ENCODE results near the gene COL11A2. TPM values are rescaled to one million over a fixed set of nuclear protein-coding genes. Genes with fewer than 3 reads are reported as not detected.

COL11A2 gene
- total RNA-seq, 4 donors from 2014 or later = 0.16 to 0.30 (median 0.28) TPM

DNA sequence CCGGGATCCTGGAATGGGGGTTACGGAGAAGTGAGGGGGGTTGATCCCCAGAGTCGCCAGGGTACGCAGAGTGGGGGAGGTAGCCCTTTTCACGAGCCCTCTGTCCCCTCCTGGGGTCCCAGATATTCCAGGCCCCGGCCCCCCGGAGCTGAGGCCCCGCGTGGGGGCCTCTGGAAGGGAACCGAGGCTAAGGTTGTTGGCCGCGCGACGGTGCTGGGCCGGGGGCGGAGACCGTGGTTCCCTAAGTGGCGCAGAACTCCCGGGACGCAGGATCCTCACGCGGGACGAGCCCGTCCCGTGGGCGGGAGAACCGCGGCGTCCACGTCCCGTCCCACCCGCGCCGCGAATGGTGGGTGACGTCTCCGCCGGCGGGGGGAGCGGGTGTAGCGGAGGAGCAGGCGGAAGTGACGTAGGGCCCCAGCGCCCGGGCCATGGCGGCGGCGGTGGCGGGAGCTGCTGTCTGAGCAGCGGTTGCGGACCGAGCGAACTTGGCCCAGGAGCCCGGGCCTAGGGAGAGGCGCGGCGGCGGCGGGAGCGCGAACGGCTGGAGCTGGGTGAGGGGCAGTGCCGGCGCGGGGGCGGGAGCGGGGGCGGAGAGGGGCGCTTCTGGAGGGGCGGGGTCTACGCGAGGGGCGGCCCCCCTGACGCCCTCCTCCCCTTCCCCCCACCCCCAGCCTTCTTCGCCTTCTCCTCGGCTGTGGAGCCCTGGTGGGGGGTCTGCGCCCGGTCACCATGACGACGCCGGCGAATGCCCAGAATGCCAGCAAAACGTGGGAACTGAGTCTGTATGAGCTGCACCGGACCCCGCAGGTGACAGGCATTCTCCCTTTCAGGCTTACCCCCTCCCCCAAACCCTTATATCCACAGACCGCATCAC, 16.1 kb upstream of the COL11A2 start, which contains the start of gene RING1:
Gene RING1, plus strand, starts transcription at position 410 of the 877 bp plus-strand sequence. Its CDS starts 323 bp downstream, at position 733.
- intact Hi-C loops (cut with DNase I; ENCODE audit: low total_unique reads) = no loop called here
- peak within 1 kb of the TSS; percentile 84 for H3K4me3 ChIP-seq (ENCODE audit: low read depth, poor library complexity, severe bottlenecking)
- peak; percentile 80 to 97 for DNase-seq (ENCODE audit: low spot score in 2 of 2)
- no peak for TF ChIP-seq CTCF (IDR thresholded peaks at IDR 0.05)
- TF ChIP-seq POLR2A (IDR thresholded peaks at IDR 0.05) = peak in 1 of 2 donors; percentile 95
- 0 to 1% methylated on average over 18 to 60 of the region's 86 CpGs for WGBS, 2 donors

DNA sequence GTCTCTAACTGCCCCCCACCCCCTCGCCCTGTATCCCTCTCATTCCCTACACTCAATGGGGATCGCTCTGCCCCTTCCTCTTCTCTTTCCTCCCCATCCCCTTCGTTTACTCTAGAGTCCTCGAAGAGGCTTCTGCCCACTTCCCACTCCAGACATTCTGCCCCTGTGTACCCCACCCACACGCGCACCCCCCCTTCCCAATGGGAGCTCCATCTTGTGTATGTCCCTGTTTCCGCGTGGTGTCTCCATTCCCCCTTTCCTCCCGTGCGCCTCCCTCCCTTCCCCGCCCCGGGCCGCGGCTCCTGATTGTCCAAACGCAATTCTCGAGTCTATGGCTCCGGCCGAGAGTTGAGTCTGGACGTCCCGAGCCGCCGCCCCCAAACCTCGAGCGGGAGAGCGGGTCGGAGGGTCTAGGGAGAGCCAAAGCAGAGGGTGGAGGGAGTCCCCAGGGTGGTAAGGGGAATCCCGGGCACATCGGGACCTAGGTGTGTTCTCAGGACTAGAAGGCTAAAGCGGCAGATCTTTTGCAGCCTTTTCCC, 15.4 kb upstream of the COL11A2 start:
- 1 to 2% methylated on average over 29 of the region's 29 CpGs for WGBS, 2 donors
- DNase-seq (ENCODE audit: low spot score in 2 of 2) = peak in 1 of 2 donors; percentile 94
- intact Hi-C loops (cut with DNase I; ENCODE audit: low total_unique reads) = no loop called here

GRCh38 chr6:33206864-33207551, 14.7 kb upstream of the COL11A2 start:
- 16 to 21% methylated on average over 19 to 20 of the region's 20 CpGs for WGBS, 2 donors
- intact Hi-C loops (cut with DNase I; ENCODE audit: low total_unique reads) = no loop called here
- no peak for TF ChIP-seq POLR2A (IDR thresholded peaks at IDR 0.05)
- TF ChIP-seq CTCF (IDR thresholded peaks at IDR 0.05) = no peak
- peak in 1 of 2 donors; percentile 87 for DNase-seq (ENCODE audit: low spot score in 2 of 2)
- H3K4me3 ChIP-seq (ENCODE audit: low read depth, poor library complexity, severe bottlenecking) = no peak overlapping the region

More for the DNA sequence above, 15.4 kb upstream of the COL11A2 start:
- peak overlapping the region; percentile 84 for H3K4me3 ChIP-seq (ENCODE audit: low read depth, poor library complexity, severe bottlenecking)
- TF ChIP-seq CTCF (IDR thresholded peaks at IDR 0.05) (no peak), POLR2A (IDR thresholded peaks at IDR 0.05) (no peak)

GRCh38 chr6:33206027-33206863, 14.0 kb upstream of the COL11A2 start:
- TF ChIP-seq CTCF (IDR thresholded peaks at IDR 0.05) (no peak), POLR2A (IDR thresholded peaks at IDR 0.05) (no peak)
- intact Hi-C loops (cut with DNase I; ENCODE audit: low total_unique reads) = no loop called here
- H3K4me3 ChIP-seq (ENCODE audit: low read depth, poor library complexity, severe bottlenecking) = no peak overlapping the region
- 78 to 79% methylated on average over 3 of the region's 3 CpGs for WGBS, 2 donors
- peak in 1 of 2 donors; percentile 72 for DNase-seq (ENCODE audit: low spot score in 2 of 2)

Data from lower leg skin (tissue), 4 donors.